Activated CD8-positive, alpha-beta T cell treated with anti-CD3 and anti-CD28 coated beads for 36 hours (primary cell): ENCODE data around the gene TMEM150B. TPM values are rescaled to one million over a fixed set of nuclear protein-coding genes. Genes with fewer than 3 reads are reported as not detected.

Source experiments
- ATAC-seq: fragments of 200-7000 bp; cut with Tn5 transposase; one replicate; pipeline ENCODE4 v1.10.0; 2021; ENCODE audit warnings: mild to moderate bottlenecking, moderate library complexity
- CTCF ChIA-PET: fragments of 350-600 bp; sonication (Branson Sonifier 250); formaldehyde crosslinking; loops from one replicate; lab custom pipeline; 2021; ENCODE audit warnings: antibody characterized with exemption; lab: Charles Lee
- POLR2A ChIA-PET: fragments of 350-600 bp; sonication (Branson Sonifier 250); formaldehyde crosslinking; loops from one replicate; lab custom pipeline; 2021; ENCODE audit warnings: antibody characterized with exemption; lab: Charles Lee
- DNase-seq: peaks from one replicate; pipeline ENCODE4 v3.0.0-alpha.2; 2020
- H3K27ac Mint-ChIP-seq: one replicate; pipeline ENCODE4 v1.8.0; 2021; ENCODE audit warnings: mild to moderate bottlenecking, mixed read lengths
- H3K27me3 Mint-ChIP-seq: one replicate; pipeline ENCODE4 v1.8.0; 2021; ENCODE audit warnings: mixed read lengths
- H3K36me3 Mint-ChIP-seq: one replicate; pipeline ENCODE4 v1.8.0; 2021; ENCODE audit warnings: low read depth, mixed read lengths
- H3K4me1 Mint-ChIP-seq: one replicate; pipeline ENCODE4 v1.8.0; 2021; ENCODE audit warnings: low read depth, mixed read lengths
- H3K4me3 Mint-ChIP-seq: one replicate; pipeline ENCODE4 v1.8.0; 2021; ENCODE audit warnings: mild to moderate bottlenecking, moderate library complexity, mixed read lengths
- H3K9me3 Mint-ChIP-seq: one replicate; pipeline ENCODE4 v1.8.0; 2021; ENCODE audit warnings: mixed read lengths
- CTCF ChIP-seq: fragments of 200-600 bp; IDR thresholded peaks from one replicate; pipeline ENCODE4 v1.8.0; 2022; ENCODE audit warnings: antibody characterized with exemption, mild to moderate bottlenecking
- intact Hi-C: fragments of 100-400 bp; cut with micrococcal nuclease; formaldehyde crosslinking; loops from one replicate; pipeline ENCODE4 v1.10.0; 2022
- total RNA-seq, 2 experiments: library from RNA; stranded (reverse); gene quantifications; one replicate each; pipeline ENCODE4 v1.2.3, GENCODE V29; 2021

TMEM150B gene
- total RNA-seq, 2 experiments from 2014 or later: not detected

GRCh38 chr19:55370305-55370988 is 45.3 kb upstream of the TMEM150B start, which contains the start of gene IL11:
Gene IL11 (minus strand): TSS chr19:55370463. CDS start chr19:55370310, 153 bp downstream.
- H3K4me1 Mint-ChIP-seq: peaks cover 15% of the 10 kb centered on the region
- intact Hi-C loops: no loop called here
- H3K27me3 Mint-ChIP-seq: peaks cover 45% of the 10 kb centered on the region
- ATAC-seq (no peak), DNase-seq (no peak)
- H3K27ac Mint-ChIP-seq: no peak within 1 kb of the TSS
- TF ChIP-seq CTCF: no peak
- no peaks in the 10 kb centered on the region for H3K36me3 Mint-ChIP-seq
- POLR2A ChIA-PET: interaction anchor here (0.7 to 8.1 kb wide), 3 partner anchors 13 to 39 kb away, joined by 3 to 37 read pairs (median 4); partner anchors contain the start of genes TMEM238 and UBE2S
- no peaks in the 10 kb centered on the region for H3K9me3 Mint-ChIP-seq
- CTCF ChIA-PET: no interaction called here
- peak within 1 kb of the TSS; percentile 57 for H3K4me3 Mint-ChIP-seq

- peak; percentile 66 for DNase-seq
- no peaks in the 10 kb centered on the region for H3K36me3 Mint-ChIP-seq
- peaks cover 15% of the 10 kb centered on the region for H3K4me1 Mint-ChIP-seq
- ATAC-seq: peak; percentile 62
- no peak overlapping the region for H3K27ac Mint-ChIP-seq
- no peaks in the 10 kb centered on the region for H3K9me3 Mint-ChIP-seq
- no peak for TF ChIP-seq CTCF
- peak overlapping the region; percentile 57 for H3K4me3 Mint-ChIP-seq
- CTCF ChIA-PET: no interaction called here
- POLR2A ChIA-PET: interaction anchor here (1.1 to 8.1 kb wide), 2 partner anchors 14 to 15 kb away, joined by 4 to 37 read pairs; partner anchors contain the start of genes COX6B2 and TMEM238
- peaks cover 43% of the 10 kb centered on the region for H3K27me3 Mint-ChIP-seq
- intact Hi-C loops: no loop called here
Observed at GRCh38 chr19:55369653-55370304, 44.6 kb upstream of the TMEM150B start.

DNA sequence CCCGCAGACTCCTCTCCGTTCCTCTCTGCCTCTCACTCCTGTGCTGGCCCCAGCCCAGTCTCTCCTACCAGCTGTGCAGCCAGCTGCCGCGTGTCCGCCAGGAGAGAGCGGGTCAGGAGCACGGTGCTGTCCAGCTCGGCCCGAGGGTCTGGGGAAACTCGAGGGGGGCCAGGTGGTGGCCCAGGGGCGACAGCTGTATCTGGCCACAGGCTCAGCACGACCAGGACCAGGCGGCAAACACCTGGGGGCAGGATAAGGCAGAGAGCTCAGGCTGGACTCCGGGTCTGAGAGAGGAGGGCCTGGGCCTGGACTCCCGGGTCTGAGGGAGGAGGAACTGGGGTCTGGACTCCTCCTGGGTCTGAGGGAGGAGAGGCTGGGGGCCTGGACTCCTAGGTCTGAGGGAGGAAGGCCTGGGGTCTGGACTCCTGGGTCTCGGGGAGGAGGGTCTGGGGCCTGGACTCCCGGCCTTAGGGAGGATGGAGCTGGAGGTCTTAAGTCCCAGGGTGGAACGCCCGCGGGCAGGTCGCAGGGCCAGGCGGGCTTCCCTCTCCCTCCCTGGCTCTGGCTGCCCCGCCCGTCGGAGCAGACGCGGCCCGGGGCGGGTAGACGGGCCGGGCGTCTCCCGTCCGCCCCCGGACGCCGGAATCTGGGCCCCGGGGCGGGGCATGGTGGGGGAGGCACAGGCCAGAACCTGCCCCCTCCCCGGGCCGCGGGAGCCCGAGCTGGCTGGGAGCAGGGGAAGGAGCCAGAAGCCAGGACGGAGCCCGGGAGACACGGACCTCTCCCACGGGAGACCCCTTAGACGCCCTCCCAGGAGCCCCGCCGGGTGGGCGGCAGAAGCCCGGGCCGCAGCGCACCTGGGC is 43.8 kb upstream of the TMEM150B start:
- no peak overlapping the region for H3K27ac Mint-ChIP-seq
- ATAC-seq: peak; percentile 48
- POLR2A ChIA-PET: interaction anchor here (1.1 to 8.1 kb wide), 2 partner anchors 14 kb away, joined by 4 to 37 read pairs; partner anchors contain the start of genes COX6B2 and TMEM238
- peaks cover 15% of the 10 kb centered on the region for H3K4me1 Mint-ChIP-seq
- CTCF ChIA-PET: interaction anchor here (1.4 kb wide), 1 partner anchor 135 kb away, joined by 3 read pairs; no protein-coding TSS in a partner anchor
- no peaks in the 10 kb centered on the region for H3K36me3 Mint-ChIP-seq
- intact Hi-C loops: no loop called here
- H3K9me3 Mint-ChIP-seq: no peaks in the 10 kb centered on the region
- TF ChIP-seq CTCF: no peak
- DNase-seq: peak; percentile 50
- H3K4me3 Mint-ChIP-seq: no peak overlapping the region
- peaks cover 42% of the 10 kb centered on the region for H3K27me3 Mint-ChIP-seq

DNA sequence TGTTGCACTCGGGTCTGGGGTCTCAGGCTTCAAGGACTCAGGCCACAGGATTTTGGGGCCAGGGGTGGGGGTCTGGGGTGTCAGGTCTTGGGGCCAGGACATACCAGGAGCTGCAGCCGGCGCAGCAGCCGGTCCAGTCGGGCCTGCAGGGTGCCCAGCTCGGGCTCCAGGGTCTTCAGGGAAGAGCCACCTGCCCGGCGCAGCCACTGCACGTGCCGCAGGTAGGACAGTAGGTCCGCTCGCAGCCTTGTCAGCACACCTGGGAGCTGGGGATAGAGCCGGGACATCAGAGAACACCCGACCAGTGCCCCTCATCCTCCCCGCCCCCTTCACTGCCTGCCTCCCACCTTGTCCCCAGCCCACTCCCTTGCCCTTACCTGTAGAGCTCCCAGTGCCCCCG is 43.0 kb upstream of the TMEM150B start:
- ChIA-PET CTCF (interaction anchor here (1.4 kb wide), 1 partner anchor 136 kb away, joined by 3 read pairs; no protein-coding TSS in a partner anchor), POLR2A (interaction anchor here (0.9 to 8.1 kb wide), 2 partner anchors 12 to 15 kb away, joined by 3 to 37 read pairs; partner anchors contain the start of gene TMEM238)
- Mint-ChIP-seq H3K27ac (no peak overlapping the region), H3K36me3 (no peaks in the 10 kb centered on the region), H3K4me3 (no peak overlapping the region), H3K4me1 (peaks cover 11% of the 10 kb centered on the region), H3K27me3 (peaks cover 38% of the 10 kb centered on the region), H3K9me3 (no peaks in the 10 kb centered on the region)
- no peak for TF ChIP-seq CTCF
- intact Hi-C loops: no loop called here
- DNase-seq: no peak
- no peak for ATAC-seq
